ENCODE results near the gene RUNX1.

Gene RUNX1

DNA sequence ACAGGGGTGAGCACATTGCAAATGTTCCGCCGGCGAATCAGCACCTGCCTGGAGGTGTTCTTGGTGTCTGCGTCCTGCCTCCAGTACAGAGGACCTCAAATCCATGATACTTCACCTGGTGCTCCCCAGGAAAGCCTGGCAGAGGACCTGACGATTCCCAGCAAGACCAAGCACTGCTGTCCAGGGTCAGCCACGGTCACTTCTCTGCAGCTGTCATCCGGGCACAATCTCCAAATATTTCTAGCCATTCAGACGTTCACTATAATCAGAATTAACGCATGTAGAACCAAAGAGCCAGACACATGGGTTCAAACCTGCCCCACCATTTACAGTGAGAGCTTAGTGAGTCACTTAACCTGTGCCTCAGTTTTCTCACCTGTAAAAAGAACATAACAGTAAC lies 305.8 kb downstream of the RUNX1 start:
- in situ Hi-C loops (cut with HindIII; ENCODE audit: low pct_ligation_motif_present, low pct_unique_long_range_greater_than_20kb, low sequenced_read_pairs) = no loop called here
- no peak for DNase-seq

DNA sequence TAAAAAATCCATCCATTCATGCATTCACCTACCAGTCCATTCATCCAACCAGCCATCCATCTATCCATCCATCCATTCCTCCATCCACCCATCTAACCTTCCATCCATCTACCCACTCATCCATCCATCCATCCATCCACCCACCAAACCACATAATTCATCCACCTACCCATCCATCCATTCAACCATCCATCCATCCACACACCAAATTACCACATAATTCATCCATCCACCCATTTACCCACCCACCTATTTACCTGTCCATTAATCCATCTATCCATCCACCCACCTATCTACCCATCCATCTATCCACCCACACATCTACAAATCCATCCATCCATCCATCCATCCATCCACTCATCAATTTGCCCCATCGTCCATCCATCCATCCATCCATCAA lies 308.9 kb downstream of the RUNX1 start:
- in situ Hi-C loops (cut with HindIII; ENCODE audit: low pct_ligation_motif_present, low pct_unique_long_range_greater_than_20kb, low sequenced_read_pairs) = no loop called here
- no peak for DNase-seq
